GM21576 (cell line): Measurements from ENCODE around the gene INPP5K.
"Not testable (repeated sequence)": the region's sequence is repeated elsewhere in the genome, so short reads cannot be mapped to it uniquely, and the experiment has no call there.

ENCODE experiments used
- ATAC-seq: cut with Tn5 transposase; IDR thresholded peaks from one replicate; pipeline ENCODE4 v1.9.1; 2021; ENCODE audit warnings: mild to moderate bottlenecking, moderate library complexity; ENCODE audit not compliant: unreplicated experiment

Gene INPP5K

DNA sequence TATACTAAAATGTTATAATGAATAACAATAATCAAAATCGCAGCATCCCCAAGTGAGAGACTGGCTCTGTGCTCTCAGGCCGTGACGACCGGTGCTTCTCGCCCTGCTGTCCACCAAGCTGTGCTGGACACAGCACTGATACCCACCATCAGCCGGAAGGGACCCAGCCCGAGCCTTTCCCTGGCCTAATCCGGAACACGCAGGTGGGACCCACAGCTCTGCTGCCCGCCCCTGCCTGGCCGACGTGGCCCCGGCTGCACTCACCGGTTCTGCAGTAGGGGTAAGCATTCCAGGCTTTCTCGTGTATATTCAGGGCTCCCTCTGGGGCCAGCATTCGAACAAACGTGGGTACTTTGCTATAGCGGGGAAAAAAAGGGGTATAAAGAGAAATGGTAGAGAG, 31.6 kb upstream of the INPP5K start:
- no peak for ATAC-seq

DNA sequence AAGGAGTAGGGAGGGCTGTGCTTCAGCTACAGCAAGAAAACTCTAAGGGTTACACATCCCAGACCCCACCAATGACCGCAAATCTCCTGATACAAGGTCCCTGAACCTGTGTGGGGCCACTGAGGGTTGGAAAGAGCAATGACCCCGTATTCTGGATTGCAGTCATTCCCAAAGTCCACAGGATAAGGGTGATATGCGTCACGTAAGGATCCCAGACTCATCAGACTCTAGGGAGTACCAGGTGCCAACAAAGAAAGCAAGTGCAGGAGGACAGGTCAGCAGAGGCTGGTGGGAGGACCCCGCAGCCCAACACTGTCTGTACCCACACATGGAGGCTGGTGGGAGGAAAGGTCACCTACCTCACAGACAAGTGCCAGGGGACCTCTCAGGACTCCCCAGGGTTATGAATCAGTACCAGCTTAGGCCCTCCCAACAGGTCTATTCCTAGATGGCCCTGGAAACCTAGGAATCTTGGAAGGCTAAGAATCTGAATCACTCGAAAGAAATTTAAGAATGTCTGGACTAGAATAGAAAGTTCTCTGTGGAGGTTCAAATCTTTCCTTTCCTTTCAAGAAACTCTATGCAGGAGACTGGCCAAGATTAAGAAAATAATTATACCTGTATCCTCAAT, 30.0 kb upstream of the INPP5K start:
- no peak for ATAC-seq

DNA sequence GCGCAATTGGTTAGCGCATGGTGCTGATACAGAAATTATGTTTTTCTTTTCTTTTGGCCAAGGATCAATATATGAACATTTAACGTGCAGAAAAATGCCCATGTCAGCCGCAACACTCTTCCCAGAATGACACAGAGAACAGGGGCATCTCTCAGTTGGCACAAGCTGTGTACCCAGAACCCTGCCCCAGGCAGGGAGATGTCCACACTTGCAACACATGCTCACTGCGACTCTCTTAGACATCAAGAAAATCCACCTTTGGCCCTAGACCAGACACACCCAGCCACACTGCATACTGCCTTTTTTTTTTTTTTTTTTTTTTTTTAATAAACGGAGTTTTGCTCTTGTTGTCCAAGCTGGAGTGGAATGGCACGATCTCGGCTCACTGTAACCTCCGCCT, 29.2 kb upstream of the INPP5K start:
- no peak for ATAC-seq

DNA sequence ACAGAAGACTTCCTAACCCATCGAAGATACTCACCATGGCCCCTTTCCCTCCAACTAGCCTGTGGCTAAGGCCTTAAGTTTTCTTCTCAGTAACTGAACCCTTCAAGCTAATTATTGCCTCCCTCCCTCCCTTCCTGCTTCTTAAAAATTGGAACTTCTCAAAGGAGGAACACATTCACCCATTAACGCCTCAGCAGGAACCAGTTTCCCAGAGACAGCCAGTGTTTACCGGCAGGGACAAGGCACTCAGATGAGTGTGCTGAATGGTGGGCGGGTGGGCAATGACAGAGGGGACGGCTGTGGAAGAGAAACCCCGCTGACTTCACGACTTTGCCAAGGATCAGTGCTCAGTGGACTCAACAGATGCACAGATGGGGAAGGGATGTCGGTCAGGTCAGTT, 25.9 kb upstream of the INPP5K start:
- ATAC-seq, result no peak

DNA sequence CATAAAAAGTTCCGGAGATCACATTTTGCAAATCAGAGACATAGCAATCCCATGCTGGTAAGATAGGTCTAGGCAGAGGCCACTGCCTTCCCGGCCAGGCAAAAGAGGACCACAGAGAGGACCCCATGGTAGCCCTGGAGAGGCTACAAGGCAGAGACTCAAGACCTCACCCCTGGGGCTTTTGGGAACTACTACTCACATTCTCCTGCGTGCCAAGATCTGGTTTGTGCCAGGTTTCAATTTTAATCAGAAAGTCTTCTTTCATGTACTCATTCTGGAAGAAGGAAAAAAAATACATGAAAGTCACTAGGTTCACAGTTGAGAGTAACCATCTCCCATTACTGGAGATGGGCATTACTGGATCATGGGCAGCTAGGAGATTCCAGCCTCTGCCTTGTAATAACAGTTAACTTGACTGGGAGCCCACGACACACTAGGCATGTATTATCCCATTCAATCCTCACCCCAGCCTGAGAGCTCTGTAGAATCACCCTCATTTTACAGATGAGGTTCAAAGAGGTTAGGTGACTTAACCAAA, 25.0 kb upstream of the INPP5K start:
- no peak for ATAC-seq

DNA sequence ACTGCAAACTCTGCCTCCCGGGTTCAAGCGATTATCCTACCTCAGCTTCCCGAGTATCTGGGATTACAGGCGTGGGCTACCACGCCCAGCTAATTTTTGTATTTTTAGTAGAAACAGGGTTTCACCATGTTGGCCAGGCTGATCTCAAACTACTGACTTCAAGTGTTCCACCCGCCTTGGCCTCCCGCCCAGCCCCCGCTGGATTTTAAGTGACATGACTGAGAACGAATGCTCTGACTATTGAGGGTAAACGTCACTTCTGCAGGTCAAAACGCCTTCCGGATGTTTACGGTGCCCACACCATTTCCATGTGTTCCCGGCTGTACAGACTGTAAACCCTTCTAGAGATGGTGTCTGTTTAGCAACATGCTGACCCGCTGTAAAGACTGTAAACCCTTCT, 23.4 kb upstream of the INPP5K start:
- ATAC-seq, result no peak

DNA sequence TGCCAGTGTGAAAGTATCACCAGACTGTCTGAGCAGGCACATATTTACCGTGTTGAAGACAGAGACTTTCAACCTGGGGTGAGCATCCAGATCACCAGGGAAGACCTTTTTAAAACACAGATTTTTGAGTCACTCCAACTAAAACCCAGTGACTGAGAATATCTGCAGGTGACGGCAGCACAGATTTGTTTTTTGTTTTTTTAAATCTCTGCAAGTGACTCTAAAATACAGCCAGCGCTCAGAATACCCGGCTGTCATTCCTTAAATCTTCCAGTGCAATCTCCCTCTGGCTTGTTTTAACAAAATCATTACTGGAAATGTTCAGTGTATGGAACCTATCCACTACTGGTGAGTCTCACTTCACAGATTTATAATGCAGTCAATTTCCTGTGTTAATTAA, 19.3 kb upstream of the INPP5K start:
- ATAC-seq, result no peak

DNA sequence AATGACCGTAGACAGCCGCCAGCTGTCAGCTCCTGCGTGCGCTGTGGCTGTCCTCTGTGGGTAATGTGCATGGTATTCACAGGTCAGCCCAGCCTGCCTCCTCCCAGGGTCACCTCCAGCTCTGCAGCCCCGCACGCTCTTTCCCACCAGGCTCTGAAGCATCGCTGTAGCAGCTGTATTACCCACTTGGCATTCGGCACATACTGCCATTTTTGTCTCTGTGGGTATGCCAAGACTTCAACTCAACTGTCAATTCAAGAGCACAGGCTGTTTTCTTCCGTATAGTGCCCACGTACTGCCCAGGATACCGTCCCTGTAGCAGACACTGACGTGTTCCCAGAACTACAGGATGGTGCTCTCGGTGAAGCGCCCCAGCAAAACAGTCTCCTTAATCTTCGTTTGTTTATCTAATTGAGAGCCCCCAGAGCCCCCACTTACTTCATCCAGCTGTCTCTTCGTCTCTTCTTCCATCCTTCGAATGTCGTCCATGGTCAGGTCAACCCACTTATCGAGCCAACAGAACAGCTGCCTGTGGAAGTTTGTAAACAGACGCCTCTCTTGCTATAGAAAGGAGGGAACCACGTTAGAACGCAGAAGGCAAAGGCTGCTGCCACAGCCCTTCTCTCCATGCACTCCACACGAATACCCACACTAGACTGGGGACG, 17.4 kb upstream of the INPP5K start:
- ATAC-seq, result no peak

DNA sequence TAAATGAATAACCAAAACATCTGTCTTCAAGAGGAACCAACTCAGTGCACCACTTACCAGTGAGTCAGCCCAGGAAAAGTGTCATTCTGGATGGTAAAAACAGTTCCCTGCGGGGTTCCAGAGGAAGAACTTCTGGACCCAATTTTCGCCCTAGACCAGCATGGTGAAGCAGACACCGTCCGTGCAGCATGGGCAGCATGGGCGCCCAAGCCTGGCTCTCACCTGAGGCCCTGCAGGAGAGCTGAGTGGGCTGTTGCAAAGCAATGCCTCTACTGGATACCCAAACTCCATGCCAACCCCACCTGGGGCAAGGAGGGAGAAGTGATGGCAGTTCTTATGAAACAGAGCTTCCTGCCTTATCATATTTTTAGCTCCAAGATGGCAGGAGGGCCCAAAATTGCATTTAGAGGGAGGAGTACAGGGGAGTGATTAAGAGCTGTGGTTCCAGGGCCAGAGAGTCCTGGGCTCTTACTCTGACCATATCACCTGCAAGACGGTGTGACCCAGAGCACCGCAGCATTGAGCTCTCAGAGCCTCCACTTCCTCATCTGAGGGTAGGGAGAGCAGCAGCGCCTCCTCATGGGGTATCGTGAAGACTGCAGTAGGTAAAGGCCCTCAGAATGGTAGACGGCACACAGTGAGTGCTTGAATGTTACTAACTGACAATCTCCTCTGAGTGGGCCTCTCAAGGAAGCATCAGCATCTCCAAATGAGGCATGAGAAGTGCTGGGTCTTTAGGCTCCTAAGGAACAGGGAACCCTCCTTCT, 16.6 kb upstream of the INPP5K start:
- no peak for ATAC-seq

DNA sequence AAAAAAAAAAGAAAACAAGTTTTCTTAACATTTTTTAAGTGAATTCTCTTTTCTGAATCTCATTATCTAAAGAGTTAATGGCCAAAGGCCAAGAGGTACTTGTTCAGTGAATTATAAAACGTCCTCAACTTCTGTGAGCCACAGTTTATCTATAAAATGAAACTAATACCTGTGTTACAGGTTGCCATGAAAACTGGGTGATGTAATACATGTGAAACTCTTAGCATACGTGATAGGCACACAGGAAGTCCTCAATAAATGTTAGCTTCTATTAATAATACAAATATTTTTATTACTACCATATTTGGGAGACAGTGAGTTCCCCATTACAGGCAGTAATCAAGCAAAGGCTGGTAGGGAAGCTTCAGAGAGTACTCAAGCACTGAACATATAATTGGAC, 13.5 kb upstream of the INPP5K start:
- ATAC-seq, result no peak

DNA sequence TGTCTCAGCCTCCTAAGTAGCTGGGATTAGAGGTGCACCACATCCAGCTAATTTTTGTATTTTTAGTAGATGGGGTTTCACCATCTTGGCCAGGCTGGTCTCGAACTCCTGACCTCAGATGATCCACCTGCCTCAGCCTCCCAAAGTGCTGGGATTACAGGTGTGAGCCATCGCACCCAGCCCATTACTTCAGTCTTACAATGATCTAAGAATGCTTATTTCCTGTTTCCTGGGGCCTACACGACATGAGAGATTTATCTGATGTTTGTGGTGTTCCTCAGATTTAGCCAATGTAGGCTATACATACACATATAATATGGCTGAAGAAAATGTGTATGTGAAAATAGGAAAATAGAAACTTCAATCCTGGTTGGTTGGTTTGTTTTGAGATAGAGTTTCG, 10.5 kb upstream of the INPP5K start:
- ATAC-seq, result not testable (repeated sequence)

DNA sequence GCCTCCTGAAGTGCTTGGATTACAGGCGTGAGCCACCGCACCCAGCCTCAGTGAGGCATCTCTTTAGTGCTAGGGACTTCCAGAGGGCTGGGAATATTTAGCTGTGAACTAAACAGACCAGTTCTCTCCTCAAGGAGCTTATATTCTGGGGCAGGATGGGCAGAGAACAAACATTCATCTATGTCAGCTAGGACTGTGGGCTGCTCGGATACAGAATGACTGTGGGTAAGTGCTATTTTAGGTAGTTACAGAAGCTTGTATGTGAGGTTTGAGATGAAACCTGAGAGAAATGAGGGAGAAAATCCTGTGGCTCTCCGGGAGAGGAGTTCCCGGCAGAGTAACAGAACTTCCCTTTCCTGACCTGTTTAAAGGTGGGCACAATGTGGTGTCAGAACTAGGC, 6.2 kb upstream of the INPP5K start:
- ATAC-seq, result no peak

DNA sequence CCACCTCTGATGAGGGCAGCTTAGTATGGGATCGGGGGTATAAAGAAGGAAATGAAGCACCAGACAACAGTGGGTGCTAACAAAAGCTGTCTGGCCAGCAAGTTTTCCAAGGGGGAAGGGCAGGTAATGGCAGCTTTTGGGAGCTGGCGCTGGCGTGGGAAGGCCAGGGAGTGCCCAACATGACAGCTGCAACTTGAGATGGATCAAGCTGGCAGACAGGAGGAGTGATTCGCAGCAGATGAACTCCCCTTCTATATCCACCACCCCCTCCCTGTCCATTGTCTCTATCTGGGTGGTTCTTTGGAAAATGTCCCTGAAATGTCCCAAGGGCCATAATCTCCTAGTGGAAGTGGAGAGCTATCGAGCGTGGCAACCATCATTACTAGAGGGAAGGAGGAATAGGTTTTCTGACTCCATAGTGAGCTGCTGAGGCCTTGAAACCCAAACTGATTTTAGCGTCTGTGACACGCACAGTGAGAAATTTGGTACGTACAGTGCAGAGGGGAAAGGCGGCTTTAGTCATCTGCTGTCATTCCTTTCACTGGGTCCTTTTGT, 4.8 kb upstream of the INPP5K start:
- no peak for ATAC-seq

DNA sequence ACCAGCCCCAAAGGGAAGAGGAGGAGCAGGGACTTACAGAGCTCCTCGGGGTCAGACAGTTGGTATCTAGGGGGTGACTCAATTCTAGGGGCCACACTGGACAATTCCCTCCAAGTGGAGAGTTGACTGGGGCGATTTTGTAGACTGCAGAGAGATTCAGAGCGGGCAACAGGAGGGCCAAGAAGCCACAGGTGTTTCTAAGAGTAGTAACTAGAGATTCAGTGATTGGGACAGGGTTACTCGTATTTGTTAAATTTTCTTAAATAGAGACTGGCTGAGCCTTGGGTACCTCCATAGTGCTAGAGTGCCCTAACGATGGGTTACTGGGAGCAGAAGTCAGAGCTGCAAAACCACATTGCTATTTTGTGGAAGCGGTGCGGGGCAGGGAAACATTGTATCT, 3.3 kb upstream of the INPP5K start:
- no peak for ATAC-seq

DNA sequence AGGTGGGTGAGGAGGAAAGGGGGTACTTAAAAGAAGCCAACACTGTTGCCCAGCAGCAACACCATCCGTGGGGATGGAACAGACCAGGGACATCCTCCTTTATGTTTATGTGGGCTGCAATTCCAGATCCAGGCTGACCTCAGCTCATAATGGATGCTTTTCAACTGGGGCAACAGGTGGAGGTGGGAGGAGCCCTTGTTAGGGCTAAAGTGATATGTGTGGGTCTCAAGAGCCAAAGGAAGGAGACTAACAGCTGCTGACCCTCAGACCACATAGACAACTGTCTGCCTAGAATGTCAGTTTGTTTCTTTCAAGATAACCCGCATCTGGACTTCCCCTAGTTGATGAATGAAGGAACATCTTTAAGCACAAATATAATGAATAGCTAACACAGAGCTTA, 2.0 kb upstream of the INPP5K start:
- no peak for ATAC-seq

DNA sequence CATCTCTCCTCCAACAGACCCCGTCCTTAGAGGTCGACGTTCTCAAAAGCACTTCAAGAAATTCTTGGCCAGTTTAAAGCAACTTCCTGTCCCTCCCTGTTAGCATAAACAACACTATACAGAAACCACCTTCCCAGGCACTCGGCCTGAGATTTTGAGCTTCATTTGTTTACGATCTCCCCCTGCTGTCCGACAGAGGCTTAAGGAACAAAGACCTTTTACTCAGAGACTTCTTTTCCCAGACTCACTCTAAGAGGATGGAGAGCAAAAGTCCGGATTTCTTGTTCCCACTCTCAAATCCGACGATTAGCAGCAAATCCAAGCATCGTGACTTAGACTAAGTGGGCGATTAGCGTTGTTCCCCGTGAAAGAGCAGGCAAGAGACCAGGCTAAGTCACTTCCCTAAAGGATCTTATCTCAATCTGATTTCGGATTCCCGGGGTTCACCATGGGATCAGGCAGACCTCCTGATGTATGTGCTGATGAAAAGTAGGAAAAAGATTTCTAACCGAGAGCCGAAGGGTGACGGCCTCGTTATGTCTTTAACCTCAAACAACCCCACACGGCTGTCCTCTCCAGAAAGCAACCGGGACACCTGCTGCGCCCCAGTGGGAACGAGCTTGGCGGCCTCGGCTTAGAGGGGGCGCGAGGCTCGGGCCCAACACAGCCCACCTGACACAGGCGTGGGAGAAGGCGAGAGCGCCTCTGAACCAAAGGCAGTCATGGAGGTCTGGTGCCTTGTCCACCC, 598 bp downstream of the INPP5K start:
- ATAC-seq, result peak; percentile 11

DNA sequence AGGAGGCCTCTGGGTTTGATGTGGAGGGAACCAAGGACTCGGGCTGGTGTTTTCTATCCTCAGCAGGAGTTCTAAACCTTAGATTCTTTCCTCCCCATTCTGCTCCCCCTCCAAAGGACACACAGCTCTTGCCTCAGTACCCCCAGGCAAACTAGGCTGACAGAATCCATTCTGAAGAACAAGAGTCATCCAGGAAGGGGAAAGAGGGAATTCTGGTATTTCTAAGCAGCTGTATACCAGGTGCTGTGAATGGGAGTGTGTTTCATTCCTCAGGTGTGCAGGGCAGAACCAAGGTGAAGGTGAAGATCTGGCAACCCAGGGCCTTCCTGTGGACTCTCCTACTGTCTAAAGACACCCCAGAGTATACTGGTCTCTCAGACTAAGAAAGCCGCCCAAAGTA, 4.1 kb downstream of the INPP5K start:
- ATAC-seq, result no peak

DNA sequence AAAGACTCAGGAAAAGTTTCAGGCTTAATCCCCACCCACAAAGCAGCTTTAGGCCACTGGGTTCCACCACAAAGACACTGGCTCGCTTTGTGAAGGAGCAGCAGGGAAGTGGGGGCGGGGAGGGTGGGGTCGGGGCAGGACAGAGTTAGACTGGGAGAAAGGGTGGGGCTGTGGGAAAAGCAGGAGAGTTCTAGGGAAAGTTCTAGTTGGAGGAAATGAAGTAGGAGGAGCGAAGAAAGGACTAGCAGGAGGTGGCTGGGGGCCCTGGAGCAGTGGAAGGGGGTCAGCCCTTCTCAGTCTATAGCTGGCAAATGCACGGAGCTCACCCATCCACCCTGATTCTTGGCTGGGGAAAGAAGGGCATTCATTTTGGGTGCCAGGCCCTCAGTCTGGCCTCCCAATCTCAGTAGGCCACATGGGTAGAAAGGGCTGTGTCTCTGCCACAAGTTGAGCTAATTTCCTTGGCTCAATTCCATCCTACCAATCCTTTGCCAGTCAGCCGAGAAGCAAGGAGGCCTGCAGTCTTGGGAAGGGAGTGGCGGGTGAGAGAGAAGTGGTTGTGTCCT, 4.6 kb downstream of the INPP5K start:
- ATAC-seq, result no peak

DNA sequence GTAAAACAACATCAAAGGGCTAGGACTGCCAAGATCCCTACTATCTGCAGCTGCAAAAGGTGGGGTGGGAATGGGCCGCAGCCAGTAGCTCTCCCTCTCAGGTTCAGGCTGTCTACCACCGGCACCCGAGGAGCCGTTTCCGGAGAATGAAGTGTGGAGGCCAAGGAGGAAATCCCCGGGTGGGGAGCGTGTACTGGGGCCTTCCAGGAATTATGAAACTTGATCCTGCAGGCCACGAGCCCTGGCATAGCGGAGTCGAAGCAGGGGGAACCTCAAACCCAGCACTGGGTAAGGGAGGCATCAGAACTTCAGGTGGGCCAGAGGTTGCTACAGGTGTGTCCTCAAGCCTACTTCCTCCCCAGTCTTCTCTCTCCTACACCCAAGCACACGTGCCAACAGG, 5.1 kb downstream of the INPP5K start:
- no peak for ATAC-seq

DNA sequence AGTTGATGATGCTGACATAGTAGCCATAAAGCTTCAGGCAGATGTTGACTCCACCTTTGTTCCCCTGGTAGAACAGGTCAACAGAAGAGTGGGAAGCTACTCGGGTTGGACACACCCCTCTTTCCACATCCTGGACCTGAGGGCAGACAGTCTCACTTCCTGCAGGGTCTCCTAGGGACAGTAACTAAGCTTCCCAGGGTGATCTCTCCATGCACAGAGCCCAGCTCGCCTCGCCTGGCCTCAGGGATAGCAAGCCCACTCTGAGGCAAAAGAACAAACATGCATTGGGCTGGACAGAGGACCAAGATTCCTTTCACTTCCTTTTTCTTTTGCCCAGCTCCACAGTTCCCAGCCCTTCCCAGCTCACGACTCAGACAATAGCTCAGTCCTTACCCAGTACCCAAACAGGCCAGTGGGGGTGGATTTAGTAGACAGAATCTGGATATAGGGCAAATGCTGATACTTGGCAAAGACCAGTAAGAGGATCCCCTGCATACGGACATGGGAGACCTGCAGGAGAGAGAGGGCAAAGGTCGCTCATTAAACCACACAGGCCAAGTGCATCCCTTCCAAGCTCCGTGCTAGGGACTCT, 7.0 kb downstream of the INPP5K start:
- ATAC-seq, result no peak
